Anterior cingulate cortex (tissue), 58 donors: ENCODE measurements around the gene TMTC1.

Source experiments
- DNase-seq, 58 donors: peaks; one replicate each; lab custom pipeline; 2025; lab: John Stamatoyannopoulos, UW

Gene TMTC1

GRCh38 chr12:29743077-29743476, 40.7 kb downstream of the TMTC1 start:
- no peak for DNase-seq

GRCh38 chr12:29742646-29743045, 41.1 kb downstream of the TMTC1 start:
- no peak for DNase-seq

- DNase-seq = no peak
Observed at GRCh38 chr12:29741342-29742241, 42.1 kb downstream of the TMTC1 start.

GRCh38 chr12:29739279-29739991, 44.3 kb downstream of the TMTC1 start:
- no peak for DNase-seq

GRCh38 chr12:29738365-29738764, 45.4 kb downstream of the TMTC1 start:
- DNase-seq = no peak

GRCh38 chr12:29737644-29738043, 46.1 kb downstream of the TMTC1 start:
- DNase-seq = no peak

GRCh38 chr12:29735604-29736003, 48.1 kb downstream of the TMTC1 start:
- DNase-seq = no peak

GRCh38 chr12:29734734-29735133, 49.0 kb downstream of the TMTC1 start:
- DNase-seq = no peak

- no peak for DNase-seq
Observed at GRCh38 chr12:29734305-29734704, 49.4 kb downstream of the TMTC1 start.

- no peak for DNase-seq
Observed at GRCh38 chr12:29733501-29733900, 50.2 kb downstream of the TMTC1 start.

- no peak for DNase-seq
Observed at GRCh38 chr12:29733060-29733459, 50.7 kb downstream of the TMTC1 start.

- no peak for DNase-seq
Observed at GRCh38 chr12:29732593-29732992, 51.1 kb downstream of the TMTC1 start.

GRCh38 chr12:29732191-29732590, 51.6 kb downstream of the TMTC1 start:
- no peak for DNase-seq

GRCh38 chr12:29731591-29731990, 52.2 kb downstream of the TMTC1 start:
- no peak for DNase-seq

- DNase-seq = no peak
Observed at GRCh38 chr12:29730481-29730880, 53.3 kb downstream of the TMTC1 start.

- no peak for DNase-seq
Observed at GRCh38 chr12:29728030-29728429, 55.7 kb downstream of the TMTC1 start.

GRCh38 chr12:29726741-29727348, 56.9 kb downstream of the TMTC1 start:
- DNase-seq = no peak

- no peak for DNase-seq
Observed at GRCh38 chr12:29726321-29726692, 57.4 kb downstream of the TMTC1 start.

- DNase-seq = peak in 29 of 58 donors; percentile 5 to 74 (median 18)
Observed at GRCh38 chr12:29725587-29726320, 58.0 kb downstream of the TMTC1 start.

GRCh38 chr12:29722164-29722563, 61.6 kb downstream of the TMTC1 start:
- no peak for DNase-seq

GRCh38 chr12:29719381-29719780, 64.4 kb downstream of the TMTC1 start:
- DNase-seq = no peak
